ENCODE measurements around the gene TRABD. TPM values are rescaled to one million over a fixed set of nuclear protein-coding genes. Genes with fewer than 3 reads are reported as not detected.
"Not testable (repeated sequence)": the region's sequence is repeated elsewhere in the genome, so short reads cannot be mapped to it uniquely, and the experiment has no call there.

TRABD gene
- total RNA-seq, 3 donors from 2014 or later = 17.3 to 35.7 (median 28.2) TPM

GRCh38 chr22:50145721-50146438, 39.8 kb upstream of the TRABD start:
- Histone ChIP-seq H3K9me3 (no peaks in the 10 kb centered on the region), H3K4me3 (no peak overlapping the region), H3K4me1 (no peaks in the 10 kb centered on the region), H3K27me3 (no peaks in the 10 kb centered on the region), H3K36me3 (no peaks in the 10 kb centered on the region), H3K27ac (no peak overlapping the region)
- no peak for DNase-seq (ENCODE audit: low spot score in 2 of 2)
- intact Hi-C loops (cut with DNase I; ENCODE audit: low total_unique reads) = no loop called here
- no peak for TF ChIP-seq POLR2AphosphoS5 (IDR thresholded peaks at IDR 0.05)
- no peak for TF ChIP-seq POLR2A (IDR thresholded peaks at IDR 0.05)
- TF ChIP-seq CTCF (IDR thresholded peaks at IDR 0.05) = no peak

- Histone ChIP-seq H3K4me1 (no peaks in the 10 kb centered on the region), H3K36me3 (no peaks in the 10 kb centered on the region), H3K27me3 (no peaks in the 10 kb centered on the region), H3K4me3 (no peak overlapping the region), H3K9me3 (no peaks in the 10 kb centered on the region), H3K27ac (no peak overlapping the region)
- TF ChIP-seq POLR2A (IDR thresholded peaks at IDR 0.05) (no peak), CTCF (IDR thresholded peaks at IDR 0.05) (peak; percentile 21 to 83 (median 72))
- intact Hi-C loops (cut with DNase I; ENCODE audit: low total_unique reads) = no loop called here
- no peak for DNase-seq (ENCODE audit: low spot score in 2 of 2)
Measured at GRCh38 chr22:50146439-50147238, 39.1 kb upstream of the TRABD start.

DNA sequence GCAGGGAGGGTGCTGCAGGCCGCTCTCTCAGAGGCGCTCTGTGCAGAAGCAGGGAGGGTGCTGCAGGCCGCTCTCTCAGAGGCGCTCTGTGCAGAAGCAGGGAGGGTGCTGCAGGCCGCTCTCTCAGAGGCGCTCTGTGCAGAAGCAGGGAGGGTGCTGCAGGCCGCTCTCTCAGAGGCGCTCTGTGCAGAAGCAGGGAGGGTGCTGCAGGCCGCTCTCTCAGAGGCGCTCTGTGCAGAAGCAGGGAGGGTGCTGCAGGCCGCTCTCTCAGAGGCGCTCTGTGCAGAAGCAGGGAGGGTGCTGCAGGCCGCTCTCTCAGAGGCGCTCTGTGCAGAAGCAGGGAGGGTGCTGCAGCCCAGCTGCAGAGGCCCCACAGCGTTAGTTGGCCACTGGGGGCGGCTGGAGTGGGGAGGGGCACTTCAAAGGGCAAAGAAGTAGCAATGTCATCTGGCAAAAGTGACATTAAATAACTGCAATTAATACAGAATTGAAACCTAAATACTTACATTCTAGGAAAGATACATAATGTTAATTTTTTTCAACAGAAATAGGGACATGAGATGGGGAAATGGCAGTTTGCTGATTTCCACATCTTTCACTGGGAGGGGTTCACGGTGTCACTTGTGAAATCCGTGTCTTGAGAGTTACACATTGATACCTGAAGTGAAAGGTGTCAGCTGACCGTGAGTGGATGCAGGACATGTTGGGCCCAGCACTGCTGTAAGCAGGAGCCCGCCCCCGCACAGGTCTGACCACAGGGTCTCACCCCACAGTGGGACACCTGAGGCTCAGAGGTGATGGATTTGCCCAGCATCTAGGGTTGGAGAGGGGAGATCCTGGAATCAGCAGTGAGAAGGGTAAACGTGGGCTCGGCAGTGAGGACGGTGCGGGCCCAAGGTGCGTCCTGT, 38.2 kb upstream of the TRABD start:
- intact Hi-C loops (cut with DNase I; ENCODE audit: low total_unique reads); H3K4me1 ChIP-seq; DNase-seq (ENCODE audit: low spot score in 2 of 2): not testable (repeated sequence)

DNA sequence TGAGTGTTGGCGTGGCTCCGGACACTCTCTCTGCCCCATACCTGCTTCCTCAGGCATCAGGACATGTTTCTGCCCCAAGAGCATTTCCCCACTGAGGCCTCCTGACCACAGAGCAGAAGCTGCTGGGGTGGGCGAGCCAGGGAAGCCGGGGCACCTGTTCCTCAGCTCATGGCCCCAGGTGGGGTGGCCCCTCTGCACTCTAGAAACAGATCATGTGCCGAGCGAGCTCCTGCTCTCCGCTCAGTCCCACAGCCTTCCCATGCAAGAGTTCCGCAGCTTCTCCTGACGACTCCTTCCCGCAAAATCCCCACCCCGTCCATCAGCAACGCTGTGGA, 37.6 kb upstream of the TRABD start:
- Histone ChIP-seq H3K36me3 (no peaks in the 10 kb centered on the region), H3K4me3 (no peak overlapping the region), H3K27me3 (no peaks in the 10 kb centered on the region), H3K4me1 (no peaks in the 10 kb centered on the region), H3K27ac (no peak overlapping the region), H3K9me3 (no peaks in the 10 kb centered on the region)
- no peak for DNase-seq (ENCODE audit: low spot score in 2 of 2)
- intact Hi-C loops (cut with DNase I; ENCODE audit: low total_unique reads) = no loop called here
- TF ChIP-seq CTCF (IDR thresholded peaks at IDR 0.05) (no peak), POLR2A (IDR thresholded peaks at IDR 0.05) (no peak), POLR2AphosphoS5 (IDR thresholded peaks at IDR 0.05) (no peak)

More for the DNA sequence above, 38.2 kb upstream of the TRABD start:
- not testable (repeated sequence) for H3K4me3 ChIP-seq, H3K9me3 ChIP-seq, H3K27me3 ChIP-seq, H3K36me3 ChIP-seq, H3K27ac ChIP-seq

GRCh38 chr22:50148991-50149721, 36.6 kb upstream of the TRABD start:
- intact Hi-C loops (cut with DNase I; ENCODE audit: low total_unique reads) = no loop called here
- Histone ChIP-seq H3K4me3 (no peak overlapping the region), H3K27me3 (no peaks in the 10 kb centered on the region), H3K36me3 (no peaks in the 10 kb centered on the region), H3K9me3 (no peaks in the 10 kb centered on the region), H3K4me1 (no peaks in the 10 kb centered on the region), H3K27ac (no peak overlapping the region)
- TF ChIP-seq CTCF (IDR thresholded peaks at IDR 0.05) (peak in 2 of 3 donors; percentile 55 to 65), POLR2AphosphoS5 (IDR thresholded peaks at IDR 0.05) (no peak), POLR2A (IDR thresholded peaks at IDR 0.05) (no peak)
- DNase-seq (ENCODE audit: low spot score in 2 of 2) = no peak

Data from breast epithelium (tissue), 4 donors.